ENCODE results near the gene SLC7A7. TPM values are rescaled to one million over a fixed set of nuclear protein-coding genes. Genes with fewer than 3 reads are reported as not detected.

Gene SLC7A7
- total RNA-seq, 2 experiments from 2014 or later, result 0.45 TPM; not detected in 1

Other genes with a start within 250 kb of the SLC7A7 start
- 100 to 1,000 TPM; 194 to 196 TPM for gene DAD1, start 226.2 kb downstream of the SLC7A7 start, total RNA-seq
- gene ABHD4, start 217.1 kb downstream of the SLC7A7 start, total RNA-seq, result 1 to 10 TPM; 8.6 to 9.4 TPM
- not detected for gene OR6J1, start 171.1 kb downstream of the SLC7A7 start, total RNA-seq
- 100 to 1,000 TPM; 134 to 140 TPM for gene OXA1L, start 48.7 kb downstream of the SLC7A7 start, total RNA-seq
- gene MRPL52, start 14.5 kb upstream of the SLC7A7 start, total RNA-seq, result 100 to 1,000 TPM; 122 to 126 TPM
- gene MMP14, start 21.1 kb upstream of the SLC7A7 start, total RNA-seq, result 1 to 10 TPM; 1.9 to 3.1 TPM
- gene LRP10, start 56.3 kb upstream of the SLC7A7 start, total RNA-seq, result 10 to 100 TPM; 18.7 to 21.0 TPM
- gene REM2, start 67.8 kb upstream of the SLC7A7 start, total RNA-seq, result under 1 TPM; 0.20 to 0.27 TPM
- gene RBM23, start 103.7 kb upstream of the SLC7A7 start, total RNA-seq, result 10 to 100 TPM; 46.9 to 55.2 TPM
- 100 to 1,000 TPM; 107 to 116 TPM for gene PRMT5, start 113.9 kb upstream of the SLC7A7 start, total RNA-seq
- 10 to 100 TPM; 80.3 to 82.2 TPM for gene HAUS4, start 141.7 kb upstream of the SLC7A7 start, total RNA-seq
- gene AJUBA, start 167.1 kb upstream of the SLC7A7 start, total RNA-seq, result 1 to 10 TPM; 2.3 to 2.6 TPM
- 10 to 100 TPM; 13.2 to 13.5 TPM for gene C14orf93, start 194.7 kb upstream of the SLC7A7 start, total RNA-seq
- gene PSMB5, start 219.5 kb upstream of the SLC7A7 start, total RNA-seq, result 100 to 1,000 TPM; 119 to 120 TPM
- not detected for gene PSMB11, start 226.8 kb upstream of the SLC7A7 start, total RNA-seq
- under 1 TPM; 0.69 to 0.72 TPM for gene CDH24, start 242.1 kb upstream of the SLC7A7 start, total RNA-seq

All from activated CD8-positive, alpha-beta T cell treated with anti-CD3 and anti-CD28 coated beads for 36 hours (primary cell).